ENCODE measurements around the gene TMPRSS3.

TMPRSS3 gene

GRCh38 chr21:42350927-42351426 lies 44.9 kb downstream of the TMPRSS3 start, which contains the start of gene TFF2:
TFF2 (minus strand) TSS chr21:42350994; CDS start chr21:42350957, 37 bp downstream.
- TF ChIP-seq, protein P1, sequence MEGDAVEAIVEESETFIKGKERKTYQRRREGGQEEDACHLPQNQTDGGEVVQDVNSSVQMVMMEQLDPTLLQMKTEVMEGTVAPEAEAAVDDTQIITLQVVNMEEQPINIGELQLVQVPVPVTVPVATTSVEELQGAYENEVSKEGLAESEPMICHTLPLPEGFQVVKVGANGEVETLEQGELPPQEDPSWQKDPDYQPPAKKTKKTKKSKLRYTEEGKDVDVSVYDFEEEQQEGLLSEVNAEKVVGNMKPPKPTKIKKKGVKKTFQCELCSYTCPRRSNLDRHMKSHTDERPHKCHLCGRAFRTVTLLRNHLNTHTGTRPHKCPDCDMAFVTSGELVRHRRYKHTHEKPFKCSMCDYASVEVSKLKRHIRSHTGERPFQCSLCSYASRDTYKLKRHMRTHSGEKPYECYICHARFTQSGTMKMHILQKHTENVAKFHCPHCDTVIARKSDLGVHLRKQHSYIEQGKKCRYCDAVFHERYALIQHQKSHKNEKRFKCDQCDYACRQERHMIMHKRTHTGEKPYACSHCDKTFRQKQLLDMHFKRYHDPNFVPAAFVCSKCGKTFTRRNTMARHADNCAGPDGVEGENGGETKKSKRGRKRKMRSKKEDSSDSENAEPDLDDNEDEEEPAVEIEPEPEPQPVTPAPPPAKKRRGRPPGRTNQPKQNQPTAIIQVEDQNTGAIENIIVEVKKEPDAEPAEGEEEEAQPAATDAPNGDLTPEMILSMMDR (IDR thresholded peaks at IDR 0.05; ENCODE audit: control insufficient read depth, extremely low read depth, insufficient read depth), result no peak
- no peak for DNase-seq (ENCODE audit: low read depth)
- no peak within 1 kb of the TSS for H3K4me3 ChIP-seq (ENCODE audit: low read depth, low read length)

GRCh38 chr21:42350318-42350910 lies 45.4 kb downstream of the TMPRSS3 start:
- TF ChIP-seq, protein P1 (IDR thresholded peaks at IDR 0.05; ENCODE audit: control insufficient read depth, extremely low read depth, insufficient read depth), result no peak
- no peak overlapping the region for H3K4me3 ChIP-seq (ENCODE audit: low read depth, low read length)
- DNase-seq (ENCODE audit: low read depth), result no peak

DNA sequence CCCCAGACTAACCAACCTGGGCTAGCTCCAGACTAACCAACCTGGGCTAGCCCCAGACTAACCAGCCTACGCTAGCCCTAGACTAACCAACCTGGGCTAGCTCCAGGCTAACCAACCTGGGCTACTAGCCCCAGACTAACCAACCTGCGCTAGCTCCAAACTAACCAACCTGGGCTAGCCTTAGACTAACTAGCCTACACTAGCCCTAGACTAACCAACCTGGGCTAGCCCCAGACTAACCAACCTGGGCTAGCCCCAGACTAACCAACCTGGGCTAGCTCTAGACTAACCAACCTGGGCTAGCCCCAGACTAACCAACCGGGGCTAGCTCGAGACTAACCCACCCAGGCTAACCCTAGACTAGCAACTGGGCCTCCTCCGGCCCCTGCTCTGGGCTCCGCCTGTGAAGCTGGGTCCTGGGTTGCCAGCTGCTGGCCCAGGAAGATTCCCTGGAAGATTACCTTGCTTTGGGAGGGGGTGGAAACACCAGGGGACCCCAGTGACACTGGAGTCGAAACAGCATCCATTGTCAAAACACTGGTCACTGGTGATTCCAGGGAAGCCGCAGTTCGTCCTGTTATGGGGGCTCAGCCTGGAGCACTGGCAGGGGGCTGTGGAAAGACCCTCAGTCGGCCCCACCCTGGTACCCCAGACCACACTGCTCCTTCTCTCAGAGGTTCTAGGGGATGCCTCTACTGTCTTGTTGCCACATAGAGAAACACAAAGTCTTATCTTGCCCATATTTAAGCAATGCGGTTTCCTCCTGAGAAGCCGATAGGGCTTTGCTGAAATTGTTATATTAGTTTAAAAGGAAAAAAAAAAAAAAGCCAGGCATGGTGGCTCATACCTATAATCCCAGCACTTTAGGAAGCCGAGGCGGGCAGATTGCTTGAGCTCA lies 46.2 kb downstream of the TMPRSS3 start:
- DNase-seq (ENCODE audit: low read depth), result no peak
- H3K4me3 ChIP-seq (ENCODE audit: low read depth, low read length), result no peak overlapping the region
- TF ChIP-seq, protein P1 (IDR thresholded peaks at IDR 0.05; ENCODE audit: control insufficient read depth, extremely low read depth, insufficient read depth), result no peak

DNA sequence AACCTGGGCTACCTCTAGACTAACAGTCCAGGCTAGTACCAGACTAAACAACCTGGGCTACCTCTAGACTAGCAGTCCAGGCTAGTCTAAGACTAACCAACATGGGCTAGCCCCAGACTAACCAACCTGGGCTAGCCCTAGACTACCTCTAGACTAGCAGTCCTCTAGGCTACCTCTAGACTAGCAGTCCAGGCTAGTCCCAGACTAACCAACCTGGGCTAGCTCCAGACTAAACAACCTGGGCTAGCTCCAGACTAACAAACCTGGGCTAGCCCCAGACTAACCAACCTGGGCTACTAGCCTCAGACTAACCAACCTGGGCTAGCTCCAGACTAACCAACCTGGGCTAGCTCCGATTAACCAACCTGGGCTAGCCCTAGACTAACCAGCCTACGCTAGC lies 47.1 kb downstream of the TMPRSS3 start:
- no peak for DNase-seq (ENCODE audit: low read depth)
- TF ChIP-seq, protein P1 (IDR thresholded peaks at IDR 0.05; ENCODE audit: control insufficient read depth, extremely low read depth, insufficient read depth), result no peak
- H3K4me3 ChIP-seq (ENCODE audit: low read depth, low read length), result no peak overlapping the region

DNA sequence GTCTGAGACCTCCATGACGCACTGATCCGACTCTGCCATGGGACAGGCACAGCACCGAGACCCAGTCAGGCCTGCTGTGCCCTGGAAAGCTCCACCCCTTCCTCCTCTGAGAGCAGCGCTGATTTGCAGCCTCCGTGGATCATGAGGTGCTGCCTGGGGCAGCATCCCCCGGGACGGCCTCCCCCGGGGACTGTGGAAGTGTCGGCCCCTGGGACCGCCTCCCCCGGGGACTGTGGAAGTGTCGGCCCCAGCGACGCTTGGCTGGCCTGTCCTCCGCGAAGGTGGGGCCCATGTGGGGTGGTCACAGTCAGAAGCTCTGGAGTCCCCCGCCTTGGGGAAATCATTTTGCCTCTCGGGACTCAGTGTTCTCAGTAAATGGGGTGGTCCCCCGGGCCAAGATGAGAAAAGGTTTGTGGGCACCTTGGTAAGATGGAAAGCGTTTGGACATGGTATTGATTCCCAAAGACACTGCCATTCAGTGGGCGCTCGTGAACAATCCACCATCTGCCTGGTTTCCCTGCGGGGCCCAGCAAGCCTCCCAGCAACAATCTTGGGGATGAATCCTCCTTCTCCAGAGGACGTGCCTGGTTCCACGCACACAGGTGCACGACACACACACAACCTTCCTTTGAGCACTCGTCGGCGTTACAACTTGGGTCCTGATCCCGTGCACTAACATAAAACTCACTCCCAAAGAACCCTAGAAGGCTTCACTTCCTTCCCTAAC lies 48.1 kb downstream of the TMPRSS3 start:
- H3K4me3 ChIP-seq (ENCODE audit: low read depth, low read length), result no peak overlapping the region
- TF ChIP-seq, protein P1 (IDR thresholded peaks at IDR 0.05; ENCODE audit: control insufficient read depth, extremely low read depth, insufficient read depth), result no peak
- no peak for DNase-seq (ENCODE audit: low read depth)

GRCh38 chr21:42346866-42347600 lies 48.8 kb downstream of the TMPRSS3 start:
- DNase-seq (ENCODE audit: low read depth), result no peak
- TF ChIP-seq, protein P1 (IDR thresholded peaks at IDR 0.05; ENCODE audit: control insufficient read depth, extremely low read depth, insufficient read depth), result no peak
- H3K4me3 ChIP-seq (ENCODE audit: low read depth, low read length), result no peak overlapping the region

All from LNCaP clone FGC (cell line).